GM11168 (cell line): ENCODE measurements around the gene MRPL42.

Experiments
- in situ Hi-C: fragments of 300-500 bp; cut with MboI; formaldehyde crosslinking; loops from one replicate; pipeline ENCODE4 v1.12.0; 2022; ENCODE audit warnings: low sequenced_read_pairs; ENCODE audit not compliant: unreplicated experiment

The MRPL42 gene

GRCh38 chr12:93442411-93443340, 24.6 kb upstream of the MRPL42 start:
- in situ Hi-C loops: no loop called here

- in situ Hi-C loops: no loop called here
Measured at GRCh38 chr12:93443576-93443975, 23.7 kb upstream of the MRPL42 start.

- in situ Hi-C loops: no loop called here
Measured at GRCh38 chr12:93447555-93448290, 19.6 kb upstream of the MRPL42 start.

- in situ Hi-C loops: no loop called here
Measured at GRCh38 chr12:93448796-93449195, 18.5 kb upstream of the MRPL42 start.

GRCh38 chr12:93449277-93449676, 18.0 kb upstream of the MRPL42 start:
- in situ Hi-C loops: no loop called here

GRCh38 chr12:93451423-93452158, 15.7 kb upstream of the MRPL42 start:
- in situ Hi-C loops: no loop called here

- in situ Hi-C loops: no loop called here
Measured at GRCh38 chr12:93453633-93454032, 13.7 kb upstream of the MRPL42 start.

GRCh38 chr12:93456077-93456476, 11.2 kb upstream of the MRPL42 start:
- in situ Hi-C loops: no loop called here

GRCh38 chr12:93459097-93459496, 8.2 kb upstream of the MRPL42 start:
- in situ Hi-C loops: no loop called here

- in situ Hi-C loops: no loop called here
Measured at GRCh38 chr12:93460003-93460402, 7.3 kb upstream of the MRPL42 start.

- in situ Hi-C loops: no loop called here
Measured at GRCh38 chr12:93460902-93461301, 6.4 kb upstream of the MRPL42 start.

- in situ Hi-C loops: no loop called here
Measured at GRCh38 chr12:93461503-93461902, 5.8 kb upstream of the MRPL42 start.

GRCh38 chr12:93465841-93466240, 1.5 kb upstream of the MRPL42 start:
- in situ Hi-C loops: no loop called here

- in situ Hi-C loops: no loop called here
Measured at GRCh38 chr12:93466625-93467350, 526 bp upstream of the MRPL42 start.

- in situ Hi-C loops: no loop called here
Measured at GRCh38 chr12:93468008-93468371, 676 bp downstream of the MRPL42 start.

GRCh38 chr12:93469386-93469785, 2.1 kb downstream of the MRPL42 start:
- in situ Hi-C loops: no loop called here

- in situ Hi-C loops: no loop called here
Measured at GRCh38 chr12:93476555-93476954, 9.2 kb downstream of the MRPL42 start.

- in situ Hi-C loops: no loop called here
Measured at GRCh38 chr12:93482721-93483120, 15.4 kb downstream of the MRPL42 start.

- in situ Hi-C loops: no loop called here
Measured at GRCh38 chr12:93483151-93483807, 16.0 kb downstream of the MRPL42 start.
